Esophagus muscularis mucosa (tissue), 4 donors: ENCODE data around the gene KLK3.

Experiments
- CTCF ChIP-seq, 3 experiments: fragments of 200-600 bp in 2 of 3; fragments of 450-650 bp in 1 of 3; sonication (generic) in 2 of 3; IDR thresholded peaks; one replicate each; pipeline ENCODE4 v1.5.1; 2017 to 2019; ENCODE audit warnings: antibody characterized with exemption in 3 of 3, mild to moderate bottlenecking in 2 of 3, moderate library complexity in 1 of 3
- EP300 ChIP-seq: sonication (generic); formaldehyde crosslinking; IDR thresholded peaks from one replicate; pipeline ENCODE4 v1.6.1; 2017; ENCODE audit warnings: antibody characterized with exemption
- POLR2A ChIP-seq: fragments of 450-650 bp; IDR thresholded peaks from one replicate; pipeline ENCODE4 v1.6.1; 2017; ENCODE audit warnings: antibody characterized with exemption, moderate library complexity, mild to moderate bottlenecking, low read depth
- POLR2AphosphoS5 ChIP-seq, 2 donors: sonication (generic); formaldehyde crosslinking; IDR thresholded peaks; one replicate each; pipeline ENCODE4 v1.6.1; 2017; ENCODE audit warnings: antibody characterized with exemption in 2 of 2

DNA sequence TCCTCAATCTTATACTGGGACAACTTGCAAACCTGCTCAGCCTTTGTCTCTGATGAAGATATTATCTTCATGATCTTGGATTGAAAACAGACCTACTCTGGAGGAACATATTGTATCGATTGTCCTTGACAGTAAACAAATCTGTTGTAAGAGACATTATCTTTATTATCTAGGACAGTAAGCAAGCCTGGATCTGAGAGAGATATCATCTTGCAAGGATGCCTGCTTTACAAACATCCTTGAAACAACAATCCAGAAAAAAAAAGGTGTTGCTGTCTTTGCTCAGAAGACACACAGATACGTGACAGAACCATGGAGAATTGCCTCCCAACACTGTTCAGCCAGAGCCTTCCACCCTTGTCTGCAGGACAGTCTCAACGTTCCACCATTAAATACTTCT lies 4.0 kb upstream of the KLK3 start:
- no peak for TF ChIP-seq CTCF (IDR thresholded peaks at IDR 0.05)
- no peak for TF ChIP-seq EP300
- TF ChIP-seq POLR2A: no peak
- TF ChIP-seq POLR2AphosphoS5 (IDR thresholded peaks at IDR 0.05): no peak
